Muscle layer of colon (tissue), 2 donors: ENCODE results near the gene NUB1.

Experiments
- H3K27ac ChIP-seq: one replicate; pipeline ENCODE4 v1.7.0; 2013; ENCODE audit warnings: low read depth, mild to moderate bottlenecking, low read length, moderate library complexity
- H3K27me3 ChIP-seq, 2 donors: one replicate each; pipeline ENCODE4 v1.7.0; 2013; ENCODE audit warnings: low read length in 2 of 2, mild to moderate bottlenecking in 2 of 2; ENCODE audit not compliant: insufficient read depth in 2 of 2, control insufficient read depth in 1 of 2
- H3K36me3 ChIP-seq: one replicate; pipeline ENCODE4 v1.7.0; 2013; ENCODE audit warnings: mild to moderate bottlenecking, low read length; ENCODE audit not compliant: insufficient read depth
- H3K4me1 ChIP-seq: one replicate; pipeline ENCODE4 v1.7.0; 2013; ENCODE audit warnings: mild to moderate bottlenecking, low read length; ENCODE audit not compliant: insufficient read depth
- H3K4me3 ChIP-seq, 2 donors: one replicate each; pipeline ENCODE4 v1.7.0; 2013; ENCODE audit warnings: low read length in 2 of 2, low read depth in 1 of 2, mild to moderate bottlenecking in 1 of 2, moderate library complexity in 1 of 2
- H3K9ac ChIP-seq: one replicate; pipeline ENCODE4 v1.7.0; 2013; ENCODE audit warnings: low read length
- H3K9me3 ChIP-seq: one replicate; pipeline ENCODE4 v1.7.0; 2013; ENCODE audit warnings: mild to moderate bottlenecking, low read length
- donor health status: abdominal sarcoma.
- donor health status: Adenocarcinoma of cecum.

The NUB1 gene

GRCh38 chr7:151315038-151315655 lies 26.5 kb upstream of the NUB1 start:
- no peaks in the 10 kb centered on the region for H3K4me1 ChIP-seq

GRCh38 chr7:151316896-151317295 lies 24.7 kb upstream of the NUB1 start:
- Histone ChIP-seq H3K4me1 (no peaks in the 10 kb centered on the region), H3K36me3 (no peaks in the 10 kb centered on the region), H3K9ac (no peak overlapping the region), H3K9me3 (no peaks in the 10 kb centered on the region), H3K27me3 (no peaks in the 10 kb centered on the region), H3K4me3 (no peak overlapping the region), H3K27ac (no peak overlapping the region)

More at GRCh38 chr7:151315038-151315655, 26.5 kb upstream of the NUB1 start:
- H3K9ac ChIP-seq: no peak overlapping the region
- H3K9me3 ChIP-seq: no peaks in the 10 kb centered on the region
- H3K27me3 ChIP-seq: no peaks in the 10 kb centered on the region
- no peak overlapping the region for H3K27ac ChIP-seq
- H3K4me3 ChIP-seq: no peak overlapping the region
- H3K36me3 ChIP-seq: no peaks in the 10 kb centered on the region

- Histone ChIP-seq H3K27ac (no peak overlapping the region), H3K4me1 (no peaks in the 10 kb centered on the region), H3K9me3 (no peaks in the 10 kb centered on the region), H3K4me3 (no peak overlapping the region), H3K36me3 (no peaks in the 10 kb centered on the region), H3K9ac (no peak overlapping the region), H3K27me3 (no peaks in the 10 kb centered on the region)
Measured at GRCh38 chr7:151317936-151318335, 23.7 kb upstream of the NUB1 start.

- Histone ChIP-seq H3K9ac (no peak overlapping the region), H3K4me3 (no peak overlapping the region), H3K4me1 (no peaks in the 10 kb centered on the region), H3K9me3 (no peaks in the 10 kb centered on the region), H3K27ac (no peak overlapping the region), H3K36me3 (no peaks in the 10 kb centered on the region), H3K27me3 (no peaks in the 10 kb centered on the region)
Measured at GRCh38 chr7:151319189-151319588, 22.4 kb upstream of the NUB1 start.

- H3K36me3 ChIP-seq: no peaks in the 10 kb centered on the region
- H3K9ac ChIP-seq: no peak overlapping the region
- H3K9me3 ChIP-seq: no peaks in the 10 kb centered on the region
- H3K4me3 ChIP-seq: no peak overlapping the region
- no peaks in the 10 kb centered on the region for H3K4me1 ChIP-seq
- no peak overlapping the region for H3K27ac ChIP-seq
- H3K27me3 ChIP-seq: no peaks in the 10 kb centered on the region
Measured at GRCh38 chr7:151320263-151320845, 21.3 kb upstream of the NUB1 start.

- H3K27ac ChIP-seq: no peak overlapping the region
- no peak overlapping the region for H3K4me3 ChIP-seq
- H3K9me3 ChIP-seq: no peaks in the 10 kb centered on the region
- H3K4me1 ChIP-seq: no peaks in the 10 kb centered on the region
- H3K9ac ChIP-seq: no peak overlapping the region
- H3K36me3 ChIP-seq: no peaks in the 10 kb centered on the region
- no peaks in the 10 kb centered on the region for H3K27me3 ChIP-seq
Measured at GRCh38 chr7:151321341-151321740, 20.3 kb upstream of the NUB1 start.

GRCh38 chr7:151322906-151323305 lies 18.7 kb upstream of the NUB1 start:
- no peak overlapping the region for H3K27ac ChIP-seq
- no peaks in the 10 kb centered on the region for H3K4me1 ChIP-seq
- no peaks in the 10 kb centered on the region for H3K9me3 ChIP-seq
- H3K36me3 ChIP-seq: no peaks in the 10 kb centered on the region
- H3K9ac ChIP-seq: no peak overlapping the region
- no peaks in the 10 kb centered on the region for H3K27me3 ChIP-seq
- H3K4me3 ChIP-seq: no peak overlapping the region

GRCh38 chr7:151327022-151327421 lies 14.6 kb upstream of the NUB1 start:
- no peak overlapping the region for H3K27ac ChIP-seq
- no peaks in the 10 kb centered on the region for H3K27me3 ChIP-seq
- H3K9me3 ChIP-seq: no peaks in the 10 kb centered on the region
- no peaks in the 10 kb centered on the region for H3K4me1 ChIP-seq
- no peak overlapping the region for H3K4me3 ChIP-seq
- no peaks in the 10 kb centered on the region for H3K36me3 ChIP-seq
- H3K9ac ChIP-seq: no peak overlapping the region

GRCh38 chr7:151327659-151328058 lies 14.0 kb upstream of the NUB1 start:
- H3K27me3 ChIP-seq: no peaks in the 10 kb centered on the region

GRCh38 chr7:151330181-151330580 lies 11.4 kb upstream of the NUB1 start:
- no peak overlapping the region for H3K9ac ChIP-seq

More at GRCh38 chr7:151327659-151328058, 14.0 kb upstream of the NUB1 start:
- no peaks in the 10 kb centered on the region for H3K4me1 ChIP-seq
- no peaks in the 10 kb centered on the region for H3K9me3 ChIP-seq
- no peak overlapping the region for H3K27ac ChIP-seq
- H3K4me3 ChIP-seq: no peak overlapping the region
- H3K36me3 ChIP-seq: no peaks in the 10 kb centered on the region
- H3K9ac ChIP-seq: no peak overlapping the region

GRCh38 chr7:151330661-151331060 lies 11.0 kb upstream of the NUB1 start:
- H3K36me3 ChIP-seq: no peaks in the 10 kb centered on the region
- H3K4me1 ChIP-seq: no peaks in the 10 kb centered on the region
- H3K4me3 ChIP-seq: no peak overlapping the region
- no peak overlapping the region for H3K27ac ChIP-seq
- H3K9me3 ChIP-seq: no peaks in the 10 kb centered on the region
- no peak overlapping the region for H3K9ac ChIP-seq
- no peaks in the 10 kb centered on the region for H3K27me3 ChIP-seq

More at GRCh38 chr7:151330181-151330580, 11.4 kb upstream of the NUB1 start:
- Histone ChIP-seq H3K27me3 (no peaks in the 10 kb centered on the region), H3K27ac (no peak overlapping the region), H3K36me3 (no peaks in the 10 kb centered on the region), H3K9me3 (no peaks in the 10 kb centered on the region), H3K4me3 (no peak overlapping the region), H3K4me1 (no peaks in the 10 kb centered on the region)

- no peak overlapping the region for H3K4me3 ChIP-seq
- H3K9me3 ChIP-seq: no peaks in the 10 kb centered on the region
- H3K27me3 ChIP-seq: no peaks in the 10 kb centered on the region
- no peak overlapping the region for H3K9ac ChIP-seq
- no peak overlapping the region for H3K27ac ChIP-seq
- H3K36me3 ChIP-seq: no peaks in the 10 kb centered on the region
- H3K4me1 ChIP-seq: no peaks in the 10 kb centered on the region
Measured at GRCh38 chr7:151334628-151335027, 7.0 kb upstream of the NUB1 start.
